ENCODE measurements around the gene PER3. TPM values are rescaled to one million over a fixed set of nuclear protein-coding genes. Genes with fewer than 3 reads are reported as not detected.
A peak's percentile ranks its signal among the peaks of the same experiment; 100 is the strongest.

PER3 gene
- polyA plus RNA-seq, 2 of the 4 experiments (the other 2 are of a cell fraction), result 1.9 to 3.7 TPM

DNA sequence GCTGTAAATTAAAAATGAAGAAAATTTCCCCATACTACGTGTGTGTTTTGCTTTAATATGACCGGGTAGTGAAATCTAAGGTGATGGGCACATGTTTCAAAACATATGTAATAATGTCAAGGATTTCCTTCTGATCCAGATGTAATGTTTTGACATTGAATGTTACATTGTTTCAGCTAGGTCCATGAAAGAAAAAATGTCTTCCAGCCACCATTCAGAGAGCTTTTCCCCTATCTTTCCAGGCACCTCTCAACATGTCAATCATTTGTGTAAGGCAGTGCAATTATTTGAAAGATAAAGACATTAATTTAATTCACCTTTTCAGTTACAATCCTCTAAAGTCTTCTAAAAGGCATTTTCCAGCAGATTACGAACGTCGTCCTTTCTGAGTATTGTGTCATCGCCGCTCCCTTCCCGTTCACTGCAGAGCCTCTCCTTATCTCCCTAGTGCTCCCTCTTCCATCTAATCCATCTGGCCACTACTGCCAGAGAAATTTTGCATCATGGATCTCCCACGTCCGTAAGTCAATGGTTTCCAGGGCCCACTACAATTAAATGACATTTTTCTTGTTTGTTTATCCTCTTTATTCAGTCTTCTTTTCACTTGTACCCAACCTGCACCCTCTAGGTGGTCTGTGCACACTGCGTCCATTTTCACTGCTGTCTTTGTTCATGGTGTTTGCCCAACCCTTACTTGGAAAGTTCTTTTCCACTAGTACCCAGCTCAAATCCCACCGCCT is 14.2 kb upstream of the PER3 start (continued):
- TF ChIP-seq, protein P1, sequence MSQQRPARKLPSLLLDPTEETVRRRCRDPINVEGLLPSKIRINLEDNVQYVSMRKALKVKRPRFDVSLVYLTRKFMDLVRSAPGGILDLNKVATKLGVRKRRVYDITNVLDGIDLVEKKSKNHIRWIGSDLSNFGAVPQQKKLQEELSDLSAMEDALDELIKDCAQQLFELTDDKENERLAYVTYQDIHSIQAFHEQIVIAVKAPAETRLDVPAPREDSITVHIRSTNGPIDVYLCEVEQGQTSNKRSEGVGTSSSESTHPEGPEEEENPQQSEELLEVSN (IDR thresholded peaks at IDR 0.05; ENCODE audit: borderline replicate concordance, low read depth), result no peak
- TF ChIP-seq CBX2 (IDR thresholded peaks at IDR 0.05; ENCODE audit: borderline replicate concordance, low read depth), result no peak
- TF ChIP-seq, protein P2, sequence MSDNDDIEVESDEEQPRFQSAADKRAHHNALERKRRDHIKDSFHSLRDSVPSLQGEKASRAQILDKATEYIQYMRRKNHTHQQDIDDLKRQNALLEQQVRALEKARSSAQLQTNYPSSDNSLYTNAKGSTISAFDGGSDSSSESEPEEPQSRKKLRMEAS (IDR thresholded peaks at IDR 0.05), result no peak

DNA sequence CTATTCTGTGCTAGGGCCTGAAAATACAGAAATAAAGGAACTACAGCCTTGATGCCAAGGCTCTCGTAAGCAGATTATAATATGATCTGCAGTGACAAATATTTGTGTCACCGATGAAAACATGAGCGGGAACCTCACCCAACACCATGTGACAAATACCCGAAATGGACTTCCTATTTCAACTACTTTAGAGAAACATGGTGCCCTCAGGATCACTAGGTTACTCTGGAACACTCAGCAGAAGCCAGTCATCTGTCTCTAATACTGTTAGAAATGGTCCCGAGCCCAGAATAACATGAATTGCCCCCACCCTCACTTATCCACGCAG is 13.5 kb upstream of the PER3 start:
- ATAC-seq, result peak in 1 of 2 experiments; percentile 46; a peak in 2 of 6 replicates
- Histone ChIP-seq H3K4me3 (peak overlapping the region; percentile 96), H3K4me2 (peak overlapping the region; percentile 79), H3K4me1 (peaks cover 10% of the 10 kb centered on the region; the same call in 1 of the 3 replicates), H3K9me3 (no peaks in the 10 kb centered on the region), H3K27ac (peak overlapping the region; percentile 81 to 95)
- 7% methylated on average over 4 of the region's 6 CpGs for WGBS (ENCODE audit: missing lambda C conversion rate)
- ChIA-PET CTCF (interaction anchor here (2.3 kb wide), 1 partner anchor 102 kb away, joined by 8 read pairs; no protein-coding TSS in a partner anchor), POLR2A (no interaction called here)
- DNase-seq (ENCODE audit: low read depth in 1 of 2, low spot score in 1 of 2), result peak in 1 of 2 experiments; percentile 8
- FAIRE-seq, result no peak
- no peak for TF ChIP-seq HOXB13 (CRISPR knock-in tag; IDR thresholded peaks at IDR 0.05; ENCODE audit: low read depth)
- TF ChIP-seq TP53 (CRISPR knock-in tag; IDR thresholded peaks at IDR 0.05), result no peak
- no peak for TF ChIP-seq HEYL (CRISPR knock-in tag; IDR thresholded peaks at IDR 0.05)
- no peak for TF ChIP-seq HDAC2 (IDR thresholded peaks at IDR 0.05)
- no peak for TF ChIP-seq CBX2 (IDR thresholded peaks at IDR 0.05; ENCODE audit: borderline replicate concordance, low read depth)
- no peak for TF ChIP-seq FOSL2 (IDR thresholded peaks at IDR 0.05)
- no peak for TF ChIP-seq FOSL2 (CRISPR knock-in tag; IDR thresholded peaks at IDR 0.05)

DNA sequence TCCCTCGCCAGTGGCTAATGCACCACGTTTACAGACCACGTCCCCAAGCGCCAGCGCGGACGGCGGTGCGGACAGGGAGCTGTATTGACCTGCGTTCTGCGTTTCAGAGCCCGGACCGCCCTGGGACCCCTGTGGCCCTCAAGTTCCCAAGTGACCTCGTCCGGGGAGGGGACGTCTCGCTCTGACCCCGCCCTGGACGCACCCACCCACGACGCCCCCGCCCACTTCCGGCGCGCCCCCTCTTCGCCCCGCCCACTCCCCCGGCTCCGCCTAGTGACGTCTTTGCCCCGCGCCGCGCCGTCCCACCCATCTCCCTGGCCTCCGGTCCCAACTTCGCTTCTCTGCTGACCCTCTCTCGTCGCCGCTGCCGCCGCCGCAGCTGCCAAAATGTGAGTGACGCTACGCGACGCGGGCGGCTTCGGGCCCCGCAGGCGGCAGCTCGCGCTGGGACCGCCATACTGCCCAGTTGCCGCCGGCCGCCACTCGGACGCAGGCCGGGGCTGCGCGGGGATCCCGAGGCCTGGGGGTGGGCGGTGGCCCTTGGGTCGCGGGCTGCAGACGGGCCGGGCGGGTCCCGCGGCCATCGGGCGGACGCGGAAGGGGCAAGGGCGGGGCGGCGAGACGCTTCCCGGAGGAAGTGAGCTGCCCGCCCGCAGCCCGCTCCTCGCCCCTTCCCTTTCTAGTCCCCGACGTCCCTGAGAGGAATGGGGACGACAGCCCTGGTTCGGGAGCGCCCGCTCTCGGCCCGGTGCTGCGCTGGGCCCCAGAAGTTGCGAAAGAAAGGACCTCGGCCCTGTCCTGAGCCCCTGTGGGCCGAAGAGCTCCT is 12.9 kb upstream of the PER3 start, which contains the start of gene VAMP3:
Gene VAMP3, plus strand, starts transcription at position 300 of the 826 bp plus-strand sequence. Its CDS starts 88 bp downstream, at position 388.
- H3K4me3 ChIP-seq, result peak within 1 kb of the TSS; percentile 96
- WGBS (ENCODE audit: missing lambda C conversion rate), result no CpG with 5 or more reads among the region's 97 CpGs
- ChIA-PET CTCF (interaction anchor here (0.8 to 2.3 kb wide), 4 partner anchors 16 to 103 kb away, joined by 3 to 8 read pairs (median 6); no protein-coding TSS in a partner anchor), POLR2A (no interaction called here)
- ATAC-seq (peak; percentile 91 to 92), DNase-seq (ENCODE audit: low read depth in 1 of 2, low spot score in 1 of 2) (peak; percentile 73 to 80), FAIRE-seq (no peak)
- no peaks in the 10 kb centered on the region for H3K9me3 ChIP-seq
- peak within 1 kb of the TSS; percentile 79 for H3K4me2 ChIP-seq
- peaks cover 10% of the 10 kb centered on the region; the same call in 1 of the 3 replicates for H3K4me1 ChIP-seq
- H3K27ac ChIP-seq, result peak within 1 kb of the TSS; percentile 81 to 95
- TF ChIP-seq HOXA7 (CRISPR knock-in tag; IDR thresholded peaks at IDR 0.05) (no peak), ZC3H11A (IDR thresholded peaks at IDR 0.05) (no peak), RFX5 (IDR thresholded peaks at IDR 0.05) (no peak), EP300 (IDR thresholded peaks at IDR 0.05) (no peak), GATA3 (IDR thresholded peaks at IDR 0.05; ENCODE audit: borderline replicate concordance) (no peak), EHF (CRISPR knock-in tag; IDR thresholded peaks at IDR 0.05) (no peak), POLR2A (IDR thresholded peaks at IDR 0.05; ENCODE audit: low read length) (peak; percentile 52), MYC (IDR thresholded peaks at IDR 0.05; ENCODE audit: borderline replicate concordance, low read length) (no peak), MAZ (IDR thresholded peaks at IDR 0.05; ENCODE audit: borderline replicate concordance, low read depth, low read length) (no peak), HOXB13 (CRISPR knock-in tag; IDR thresholded peaks at IDR 0.05; ENCODE audit: low read depth) (no peak), CBX2 (IDR thresholded peaks at IDR 0.05; ENCODE audit: borderline replicate concordance, low read depth) (no peak), RNF2 (IDR thresholded peaks at IDR 0.05; ENCODE audit: borderline replicate concordance, low read depth) (no peak), HDAC2 (IDR thresholded peaks at IDR 0.05) (no peak), JUN (IDR thresholded peaks at IDR 0.05) (peak in 1 of 2 experiments; percentile 42; a peak in 1 of 5 replicates), PHF8 (IDR thresholded peaks at IDR 0.05; ENCODE audit: borderline replicate concordance, low read depth) (peak; percentile 58; the same call in 1 of the 2 replicates), KDM5A (IDR thresholded peaks at IDR 0.05) (peak; percentile 76), ZFP36 (IDR thresholded peaks at IDR 0.05; ENCODE audit: borderline replicate concordance, partially characterized antibody) (no peak), SMC3 (IDR thresholded peaks at IDR 0.05) (no peak), ZNF302 (CRISPR knock-in tag; IDR thresholded peaks at IDR 0.05) (no peak)
- TF ChIP-seq, protein P1 (IDR thresholded peaks at IDR 0.05; ENCODE audit: borderline replicate concordance, low read depth), result 0 out of 2 replicates have a peak, but pooled peaks have one; percentile 1
- TF ChIP-seq, protein P3, sequence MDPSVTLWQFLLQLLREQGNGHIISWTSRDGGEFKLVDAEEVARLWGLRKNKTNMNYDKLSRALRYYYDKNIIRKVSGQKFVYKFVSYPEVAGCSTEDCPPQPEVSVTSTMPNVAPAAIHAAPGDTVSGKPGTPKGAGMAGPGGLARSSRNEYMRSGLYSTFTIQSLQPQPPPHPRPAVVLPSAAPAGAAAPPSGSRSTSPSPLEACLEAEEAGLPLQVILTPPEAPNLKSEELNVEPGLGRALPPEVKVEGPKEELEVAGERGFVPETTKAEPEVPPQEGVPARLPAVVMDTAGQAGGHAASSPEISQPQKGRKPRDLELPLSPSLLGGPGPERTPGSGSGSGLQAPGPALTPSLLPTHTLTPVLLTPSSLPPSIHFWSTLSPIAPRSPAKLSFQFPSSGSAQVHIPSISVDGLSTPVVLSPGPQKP (IDR thresholded peaks at IDR 0.05; ENCODE audit: low read depth, low read length), result no peak
- TF ChIP-seq, protein P4, sequence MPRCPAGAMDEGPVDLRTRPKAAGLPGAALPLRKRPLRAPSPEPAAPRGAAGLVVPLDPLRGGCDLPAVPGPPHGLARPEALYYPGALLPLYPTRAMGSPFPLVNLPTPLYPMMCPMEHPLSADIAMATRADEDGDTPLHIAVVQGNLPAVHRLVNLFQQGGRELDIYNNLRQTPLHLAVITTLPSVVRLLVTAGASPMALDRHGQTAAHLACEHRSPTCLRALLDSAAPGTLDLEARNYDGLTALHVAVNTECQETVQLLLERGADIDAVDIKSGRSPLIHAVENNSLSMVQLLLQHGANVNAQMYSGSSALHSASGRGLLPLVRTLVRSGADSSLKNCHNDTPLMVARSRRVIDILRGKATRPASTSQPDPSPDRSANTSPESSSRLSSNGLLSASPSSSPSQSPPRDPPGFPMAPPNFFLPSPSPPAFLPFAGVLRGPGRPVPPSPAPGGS (IDR thresholded peaks at IDR 0.05), result 0 out of 3 replicates have a peak, but pooled peaks have one; percentile 18
